H1 (cell line): Measurements from ENCODE around the gene GIMD1. TPM values are rescaled to one million over a fixed set of nuclear protein-coding genes. Genes with fewer than 3 reads are reported as not detected.

Experiments used
- CTCF ChIA-PET: fragments of 300-600 bp; sonication (Branson Sonifier 250); formaldehyde crosslinking; loops from one replicate; lab custom pipeline; 2021; ENCODE audit not compliant: partially characterized antibody; lab: Charles Lee
- POLR2A ChIA-PET: fragments of 300-600 bp; sonication (Branson Sonifier 250); formaldehyde crosslinking; loops from one replicate; lab custom pipeline; 2021; ENCODE audit warnings: inconsistent platforms; ENCODE audit not compliant: partially characterized antibody; lab: Charles Lee
- DNase-seq, 2 experiments: peaks; one replicate each; pipeline versions ENCODE4 v3.0.0 to v3.0.0-alpha.2; 2010 to 2022; ENCODE audit warnings: low spot score in 2 of 2, low read depth in 1 of 2, mixed read lengths in 1 of 2
- FAIRE-seq: peaks from 2 replicates; lab custom pipeline; 2011; peaks lifted over from hg19 to GRCh38; lab: Jason Lieb, UNC
- H2AFZ ChIP-seq: 2 replicates; pipeline ENCODE4 v1.8.1; 2012; ENCODE audit warnings: low read length, inconsistent platforms
- H2AK5ac ChIP-seq: 2 replicates; pipeline ENCODE4 v1.6.1; 2013; ENCODE audit warnings: low read depth, low read length
- H2BK120ac ChIP-seq: replicated peaks from 2 replicates; pipeline ENCODE3; 2013; ENCODE audit warnings: low read depth, low read length, inconsistent platforms
- H2BK12ac ChIP-seq: 2 replicates; pipeline ENCODE4 v1.6.1; 2013; ENCODE audit warnings: low read depth, low read length
- H2BK15ac ChIP-seq: 2 replicates; pipeline ENCODE4 v1.6.1; 2013; ENCODE audit warnings: low read length
- H2BK20ac ChIP-seq: 2 replicates; pipeline ENCODE4 v1.6.1; 2013; ENCODE audit warnings: low read length
- H2BK5ac ChIP-seq: 2 replicates; pipeline ENCODE4 v1.6.1; 2013; ENCODE audit warnings: low read depth, low read length
- H3K14ac ChIP-seq: 2 replicates; pipeline ENCODE4 v1.6.1; 2013; ENCODE audit warnings: inconsistent platforms; ENCODE audit not compliant: insufficient read length
- H3K18ac ChIP-seq: 2 replicates; pipeline ENCODE4 v1.6.1; 2013; ENCODE audit warnings: low read length; ENCODE audit errors: extremely low read depth
- H3K23ac ChIP-seq: 2 replicates; pipeline ENCODE4 v1.6.1; 2013; ENCODE audit warnings: inconsistent platforms; ENCODE audit not compliant: insufficient read length
- H3K23me2 ChIP-seq: 2 replicates; pipeline ENCODE4 v1.6.1; 2013; ENCODE audit warnings: low read depth, low read length
- H3K27ac ChIP-seq: 2 replicates; pipeline ENCODE4 v1.6.1; 2011; ENCODE audit warnings: low read depth, low read length, inconsistent platforms
- H3K27me3 ChIP-seq, 4 experiments: replicated peaks in 1 of 4; 1 replicate in 1 of 4; 2 replicates in 3 of 4; pipeline versions ENCODE4 v1.6.1 to v1.8.1; 2011 to 2013; ENCODE audit warnings: low read length in 3 of 4, mild to moderate bottlenecking in 3 of 4, inconsistent platforms in 2 of 4, mixed read lengths in 2 of 4, moderate library complexity in 1 of 4; ENCODE audit not compliant: control insufficient read depth in 3 of 4, insufficient read depth in 3 of 4; ENCODE audit errors: extremely low read depth in 1 of 4
- H3K36me3 ChIP-seq, 4 experiments: 2 replicates each; pipeline versions ENCODE4 v1.6.1 to v1.8.1; 2011 to 2013; ENCODE audit warnings: mild to moderate bottlenecking in 4 of 4, low read length in 3 of 4, moderate library complexity in 2 of 4, control low read depth in 1 of 4, inconsistent platforms in 1 of 4; ENCODE audit not compliant: insufficient read depth in 4 of 4, control insufficient read depth in 2 of 4
- H3K4ac ChIP-seq: replicated peaks from 2 replicates; pipeline ENCODE3; 2013; ENCODE audit warnings: low read length, low read depth, mixed read lengths, inconsistent platforms; ENCODE audit not compliant: insufficient read length
- H3K4me1 ChIP-seq, 4 experiments: replicated peaks in 1 of 4; 1 replicate in 1 of 4; 2 replicates in 3 of 4; pipeline versions ENCODE4 v1.6.1 to v1.8.1; 2011 to 2013; ENCODE audit warnings: low read length in 3 of 4, inconsistent platforms in 2 of 4, mixed read lengths in 1 of 4; ENCODE audit not compliant: insufficient read depth in 4 of 4, control insufficient read depth in 3 of 4
- H3K4me2 ChIP-seq, 2 experiments: 2 replicates each; pipeline versions ENCODE4 v1.6.1 to v1.8.1; 2011 to 2013; ENCODE audit warnings: low read depth in 2 of 2, low read length in 2 of 2, control low read depth in 1 of 2, inconsistent platforms in 1 of 2, mild to moderate bottlenecking in 1 of 2; ENCODE audit not compliant: insufficient read depth in 1 of 2
- H3K4me3 ChIP-seq, 4 experiments: fragments of 200-600, 300-600 bp in 1 of 4; sonication (generic), shearing (Covaris generic), sonication (Bioruptor Twin) in 1 of 4; 2 replicates each; pipeline versions ENCODE4 v1.5.1 to v1.8.1; 2011 to 2016; ENCODE audit warnings: low read length in 4 of 4, low read depth in 3 of 4, control low read depth in 2 of 4, inconsistent platforms in 2 of 4, mild to moderate bottlenecking in 2 of 4, mixed read lengths in 1 of 4, moderate library complexity in 1 of 4; ENCODE audit not compliant: insufficient read depth in 2 of 4; ENCODE audit errors: extremely low read depth in 1 of 4
- H3K56ac ChIP-seq: replicated peaks from 2 replicates; pipeline ENCODE3; 2013; ENCODE audit warnings: low read depth, mild to moderate bottlenecking, mixed read lengths, low read length, inconsistent platforms; ENCODE audit not compliant: insufficient read length
- H3K79me1 ChIP-seq: 2 replicates; pipeline ENCODE4 v1.6.1; 2013; ENCODE audit warnings: low read depth, low read length, control low read depth
- H3K79me2 ChIP-seq, 2 experiments: 2 replicates each; pipeline versions ENCODE4 v1.6.1 to v1.8.1; 2012 to 2013; ENCODE audit warnings: low read length in 2 of 2, mild to moderate bottlenecking in 2 of 2, inconsistent platforms in 1 of 2; ENCODE audit not compliant: insufficient read depth in 2 of 2, control insufficient read depth in 1 of 2
- H3K9ac ChIP-seq, 4 experiments: replicated peaks in 1 of 4; 1 replicate in 1 of 4; 2 replicates in 3 of 4; pipeline versions ENCODE4 v1.6.1 to v1.8.1; 2011 to 2013; ENCODE audit warnings: low read depth in 3 of 4, low read length in 3 of 4, control low read depth in 2 of 4, mild to moderate bottlenecking in 2 of 4, moderate library complexity in 2 of 4, inconsistent platforms in 1 of 4; ENCODE audit errors: extremely low read depth in 1 of 4
- H3K9me3 ChIP-seq, 2 experiments: 2 replicates each; pipeline versions ENCODE4 v1.6.1 to v1.8.1; 2012 to 2013; ENCODE audit warnings: mild to moderate bottlenecking in 2 of 2, moderate library complexity in 2 of 2, control low read depth in 1 of 2, inconsistent platforms in 1 of 2, low read depth in 1 of 2, low read length in 1 of 2, mixed read lengths in 1 of 2; ENCODE audit not compliant: insufficient read depth in 2 of 2
- H4K20me1 ChIP-seq, 2 experiments: replicated peaks in 1 of 2; 2 replicates each; pipeline versions ENCODE3 to v1.8.1; 2011 to 2013; ENCODE audit warnings: inconsistent platforms in 2 of 2, low read length in 2 of 2, mild to moderate bottlenecking in 1 of 2; ENCODE audit not compliant: insufficient read depth in 2 of 2, control insufficient read depth in 1 of 2
- H4K5ac ChIP-seq: 2 replicates; pipeline ENCODE4 v1.6.1; 2013; ENCODE audit warnings: low read length, low read depth, mixed read lengths, inconsistent platforms; ENCODE audit not compliant: insufficient read length
- H4K8ac ChIP-seq: 2 replicates; pipeline ENCODE4 v1.8.0; 2013; ENCODE audit warnings: mild to moderate bottlenecking, moderate library complexity, low read length, inconsistent platforms; ENCODE audit not compliant: insufficient read depth; ENCODE audit errors: extremely low read depth
- H4K91ac ChIP-seq: replicated peaks from 2 replicates; pipeline ENCODE3; 2013; ENCODE audit warnings: low read length, mixed read lengths, inconsistent platforms; ENCODE audit not compliant: insufficient read length
- BACH1 ChIP-seq: IDR thresholded peaks from 2 replicates; pipeline ENCODE4 v1.6.1; 2012; ENCODE audit warnings: low read length, improper control_type of control experiment
- CEBPB ChIP-seq: IDR thresholded peaks from 2 replicates; pipeline ENCODE4 v1.6.1; 2012; ENCODE audit warnings: low read depth, low read length
- EP300 ChIP-seq, 2 experiments: IDR thresholded peaks; 1 replicate in 1 of 2; 2 replicates in 1 of 2; pipeline ENCODE4 v1.6.1; 2011 to 2012; ENCODE audit warnings: low read depth in 2 of 2, low read length in 2 of 2, mild to moderate bottlenecking in 2 of 2, borderline replicate concordance in 1 of 2, inconsistent platforms in 1 of 2, moderate library complexity in 1 of 2
- HDAC2 ChIP-seq, 2 experiments: fragments of 300-600 bp in 1 of 2; sonication (generic) in 1 of 2; IDR thresholded peaks; 2 replicates each; pipeline ENCODE4 v1.6.1; 2011 to 2012; ENCODE audit warnings: low read depth in 2 of 2, low read length in 2 of 2, mild to moderate bottlenecking in 2 of 2, moderate library complexity in 2 of 2, borderline replicate concordance in 1 of 2, inconsistent platforms in 1 of 2
- HDAC6 ChIP-seq: IDR thresholded peaks from one replicate; pipeline ENCODE4 v1.7.1; 2012; ENCODE audit warnings: low read depth, mild to moderate bottlenecking, inconsistent platforms, low read length, moderate library complexity
- KDM1A ChIP-seq: fragments of 200-600, 300-600 bp; sonication (generic); IDR thresholded peaks from 2 replicates; pipeline ENCODE4 v1.7.1; 2016; ENCODE audit warnings: mild to moderate bottlenecking, low read length, borderline replicate concordance
- KDM4A ChIP-seq: IDR thresholded peaks from one replicate; pipeline ENCODE4 v1.7.1; 2012; ENCODE audit warnings: low read depth, mild to moderate bottlenecking, moderate library complexity, low read length, inconsistent platforms; ENCODE audit not compliant: severe bottlenecking
- MAFK ChIP-seq: IDR thresholded peaks from 2 replicates; pipeline ENCODE4 v1.6.1; 2012; ENCODE audit warnings: low read depth, mild to moderate bottlenecking, improper control_type of control experiment, low read length
- NANOG ChIP-seq: IDR thresholded peaks from 2 replicates; pipeline ENCODE4 v1.6.1; 2011; ENCODE audit warnings: low read length, low read depth, mild to moderate bottlenecking, inconsistent platforms; ENCODE audit not compliant: insufficient read depth, poor library complexity, severe bottlenecking
- POU5F1 ChIP-seq: IDR thresholded peaks from 2 replicates; pipeline ENCODE4 v1.6.1; 2011; ENCODE audit warnings: low read depth, mild to moderate bottlenecking, low read length, moderate library complexity
- SIX5 ChIP-seq: IDR thresholded peaks from 2 replicates; pipeline ENCODE4 v1.6.1; 2011; ENCODE audit warnings: mild to moderate bottlenecking, low read depth, low read length
- SRF ChIP-seq: IDR thresholded peaks from 2 replicates; pipeline ENCODE4 v1.6.1; 2011; ENCODE audit warnings: mild to moderate bottlenecking, low read depth, low read length, moderate library complexity
- TCF12 ChIP-seq: IDR thresholded peaks from 2 replicates; pipeline ENCODE4 v1.6.1; 2011; ENCODE audit warnings: low read depth, mild to moderate bottlenecking, low read length
- ZNF274 ChIP-seq: IDR thresholded peaks from 2 replicates; pipeline ENCODE4 v1.7.0; 2012; ENCODE audit warnings: low read length, borderline replicate concordance; ENCODE audit errors: extremely low read depth
- polyA plus RNA-seq, 7 experiments: library from polyadenylated mRNA; depleted of rRNA in 3 of 7; stranded (reverse) in 5 of 7; unstranded in 2 of 7; fragments of >200 nt in 5 of 7; fragments of 200-250 nt in 2 of 7; gene quantifications; 1 replicate in 5 of 7; 2 replicates in 1 of 7; 4 replicates in 1 of 7; pipeline versions ENCODE4 v1.2.1 to v1.2.3, GENCODE V29; 2011 to 2013; ENCODE audit warnings: missing spikeins in 2 of 7, mixed read lengths in 2 of 7
- total RNA-seq: library from RNA; stranded (reverse); fragmentation: NEBNext Ultra II Directional; extraction: Animal tissue kit (Norgen Biotek cat#: 25700); gene quantifications from 2 replicates; pipeline ENCODE4 v1.2.1, GENCODE V29; 2021

The GIMD1 gene
- total and polyA plus RNA-seq, 2 of the 8 experiments (the other 6 are each of a cell fraction or from before 2014, with no cell fraction given), result not detected

- H3K36me3 ChIP-seq, result peaks cover 0 to 25% (median 15%) of the 10 kb centered on the region in 4 experiments; a peak in 6 of 8 replicates
- H2AK5ac ChIP-seq, result no peak overlapping the region
- no peak overlapping the region for H2BK12ac ChIP-seq
- no peak for DNase-seq
- peaks cover 0 to 5% of the 10 kb centered on the region in 2 experiments; a peak in 1 of 4 replicates for H3K79me2 ChIP-seq
- H2BK120ac ChIP-seq, result no peak overlapping the region
- no peaks in the 10 kb centered on the region for H3K9me3 ChIP-seq
- no peak overlapping the region for H4K5ac ChIP-seq
- H3K4me1 ChIP-seq, result no peaks in the 10 kb centered on the region
- H3K23ac ChIP-seq, result no peak overlapping the region
- no peak overlapping the region for H2BK20ac ChIP-seq
- no peak overlapping the region for H2BK5ac ChIP-seq
- H2BK15ac ChIP-seq, result no peak overlapping the region
- no peaks in the 10 kb centered on the region for H3K27me3 ChIP-seq
- no peak overlapping the region for H4K8ac ChIP-seq
- no peak overlapping the region for H3K9ac ChIP-seq
- H4K20me1 ChIP-seq, result no peaks in the 10 kb centered on the region
- H3K4me3 ChIP-seq, result no peak overlapping the region
- no peaks in the 10 kb centered on the region for H3K79me1 ChIP-seq
- H3K4me2 ChIP-seq, result no peak overlapping the region
- H4K91ac ChIP-seq, result no peak overlapping the region
- no peak overlapping the region for H3K18ac ChIP-seq
- POLR2A ChIA-PET, result no interaction called here
- no peak for FAIRE-seq
- H2AFZ ChIP-seq, result no peak overlapping the region
- no peak overlapping the region for H3K4ac ChIP-seq
- H3K27ac ChIP-seq, result no peak overlapping the region
- H3K56ac ChIP-seq, result no peak overlapping the region
- CTCF ChIA-PET, result interaction anchor here (0.6 kb wide), 1 partner anchor 201 kb away, joined by 3 read pairs; no protein-coding TSS in a partner anchor
- no peaks in the 10 kb centered on the region for H3K23me2 ChIP-seq
- H3K14ac ChIP-seq, result no peak overlapping the region
- TF ChIP-seq EP300 (IDR thresholded peaks at IDR 0.05; ENCODE audit: borderline replicate concordance in 1 of 2, low read depth in 2 of 2, low read length in 2 of 2) (no peak), MAFK (no peak), BACH1 (no peak), CEBPB (no peak), SRF (no peak), KDM4A (no peak), ZNF274 (no peak), TCF12 (no peak), SIX5 (no peak), HDAC2 (IDR thresholded peaks at IDR 0.05; ENCODE audit: borderline replicate concordance in 1 of 2, low read depth in 2 of 2, low read length in 2 of 2) (no peak), POU5F1 (no peak), KDM1A (no peak), NANOG (no peak), HDAC6 (no peak)
Observed at GRCh38 chr4:106337916-106338315, 30.7 kb downstream of the GIMD1 start.
